Right lobe of liver (tissue), 4 donors: Measurements from ENCODE around the gene STIL.

Source experiments
- CTCF ChIP-seq, 4 donors: fragments of 200-600 bp in 3 of 4; fragments of 450-650 bp in 1 of 4; IDR thresholded peaks; one replicate each; pipeline versions ENCODE4 v1.5.1 to v1.8.0; 2016 to 2022; ENCODE audit warnings: antibody characterized with exemption in 4 of 4, mild to moderate bottlenecking in 2 of 4
- POLR2A ChIP-seq: fragments of 450-650 bp; IDR thresholded peaks from one replicate; pipeline ENCODE4 v1.6.1; 2017; ENCODE audit warnings: antibody characterized with exemption, mild to moderate bottlenecking
- donor health status: DM: no; HTN: no; CAD: no.
- donor health status: DM: no; HTN: no; CAD: no.
- donor health status: DM: no; HTN: yes; CAD: no.

GRCh38 chr1:47325528-47325927, 11.6 kb upstream of the STIL start:
- no peak for TF ChIP-seq POLR2A
- no peak for TF ChIP-seq CTCF (IDR thresholded peaks at IDR 0.05)
